ENCODE measurements around the gene PDE4D. TPM values are rescaled to one million over a fixed set of nuclear protein-coding genes. Genes with fewer than 3 reads are reported as not detected.

The PDE4D gene
- polyA plus RNA-seq, 1 donor (not counting 4 experiments of a cell fraction or from before 2014, with no cell fraction given) = 3.6 TPM

DNA sequence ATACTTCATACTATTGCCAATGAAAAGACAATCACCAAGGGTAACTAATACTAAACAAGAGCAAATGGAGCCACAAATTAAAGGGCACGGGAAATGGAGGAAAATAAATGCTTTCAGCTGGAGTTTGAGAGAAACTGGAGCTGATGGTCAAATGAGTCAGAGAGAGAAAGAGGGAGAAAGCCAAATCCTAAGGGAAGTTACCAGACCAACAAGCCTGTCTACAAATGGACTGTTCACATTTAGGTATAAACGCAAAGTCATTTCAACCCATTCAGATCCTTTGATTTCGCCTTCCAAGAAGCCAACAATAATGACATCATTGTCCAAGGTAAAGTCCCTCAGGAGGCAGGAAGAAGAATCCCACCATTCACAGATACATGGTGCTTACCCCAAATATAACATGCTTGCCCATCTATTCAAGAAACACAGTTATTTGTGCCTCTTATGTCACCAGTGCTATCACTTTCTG is 958.9 kb downstream of the PDE4D start:
- Histone ChIP-seq H3K27ac (ENCODE audit: control insufficient read depth, insufficient read depth, low read length) (no peak overlapping the region), H3K4me2 (ENCODE audit: control insufficient read depth, extremely low read depth, insufficient read depth, low read depth, low read length) (no peak overlapping the region), H4K20me1 (ENCODE audit: control insufficient read depth, extremely low read depth, insufficient read depth, low read length) (no peaks in the 10 kb centered on the region), H3K4me1 (ENCODE audit: control insufficient read depth, extremely low read depth, insufficient read depth, low read length) (no peaks in the 10 kb centered on the region), H3K36me3 (ENCODE audit: control insufficient read depth in 2 of 2, extremely low read depth in 1 of 2, insufficient read depth in 2 of 2, low read length in 2 of 2) (no peaks in the 10 kb centered on the region), H3K9me1 (ENCODE audit: control insufficient read depth, extremely low read depth, insufficient read depth, low read length) (no peaks in the 10 kb centered on the region), H3K9me3 (ENCODE audit: control insufficient read depth, low read depth, low read length) (no peaks in the 10 kb centered on the region), H3K79me2 (ENCODE audit: control insufficient read depth, insufficient read depth, low read length) (no peaks in the 10 kb centered on the region), H3K9ac (ENCODE audit: control insufficient read depth, extremely low read depth, insufficient read depth, low read length) (no peak overlapping the region), H3K27me3 (ENCODE audit: control insufficient read depth, extremely low read depth, insufficient read depth, low read length) (peaks cover 5% of the 10 kb centered on the region), H3K4me3 (ENCODE audit: control insufficient read depth in 2 of 3, extremely low read depth in 1 of 3, insufficient read depth in 2 of 3, low read depth in 1 of 3, low read length in 3 of 3) (no peak overlapping the region), H2AFZ (ENCODE audit: control insufficient read depth, low read length) (no peak overlapping the region)
- TF ChIP-seq EZH2 (IDR thresholded peaks at IDR 0.05; ENCODE audit: low read length) = no peak
- TF ChIP-seq, protein P1, sequence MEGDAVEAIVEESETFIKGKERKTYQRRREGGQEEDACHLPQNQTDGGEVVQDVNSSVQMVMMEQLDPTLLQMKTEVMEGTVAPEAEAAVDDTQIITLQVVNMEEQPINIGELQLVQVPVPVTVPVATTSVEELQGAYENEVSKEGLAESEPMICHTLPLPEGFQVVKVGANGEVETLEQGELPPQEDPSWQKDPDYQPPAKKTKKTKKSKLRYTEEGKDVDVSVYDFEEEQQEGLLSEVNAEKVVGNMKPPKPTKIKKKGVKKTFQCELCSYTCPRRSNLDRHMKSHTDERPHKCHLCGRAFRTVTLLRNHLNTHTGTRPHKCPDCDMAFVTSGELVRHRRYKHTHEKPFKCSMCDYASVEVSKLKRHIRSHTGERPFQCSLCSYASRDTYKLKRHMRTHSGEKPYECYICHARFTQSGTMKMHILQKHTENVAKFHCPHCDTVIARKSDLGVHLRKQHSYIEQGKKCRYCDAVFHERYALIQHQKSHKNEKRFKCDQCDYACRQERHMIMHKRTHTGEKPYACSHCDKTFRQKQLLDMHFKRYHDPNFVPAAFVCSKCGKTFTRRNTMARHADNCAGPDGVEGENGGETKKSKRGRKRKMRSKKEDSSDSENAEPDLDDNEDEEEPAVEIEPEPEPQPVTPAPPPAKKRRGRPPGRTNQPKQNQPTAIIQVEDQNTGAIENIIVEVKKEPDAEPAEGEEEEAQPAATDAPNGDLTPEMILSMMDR (optimal IDR thresholded peaks at IDR 0.05 in 1 of 3, IDR thresholded peaks at IDR 0.05 in 1 of 3, conservative IDR thresholded peaks at IDR 0.05 in 1 of 3; ENCODE audit: extremely low read depth in 1 of 3, insufficient read depth in 2 of 3, low read length in 3 of 3) = no peak
- DNase-seq (ENCODE audit: low read depth, low spot score) (no peak), FAIRE-seq (no peak)
- dilution Hi-C loops (cut with MboI; ENCODE audit: extremely low pct_ligation_motif_present, low sequenced_read_pairs) = no loop called here

DNA sequence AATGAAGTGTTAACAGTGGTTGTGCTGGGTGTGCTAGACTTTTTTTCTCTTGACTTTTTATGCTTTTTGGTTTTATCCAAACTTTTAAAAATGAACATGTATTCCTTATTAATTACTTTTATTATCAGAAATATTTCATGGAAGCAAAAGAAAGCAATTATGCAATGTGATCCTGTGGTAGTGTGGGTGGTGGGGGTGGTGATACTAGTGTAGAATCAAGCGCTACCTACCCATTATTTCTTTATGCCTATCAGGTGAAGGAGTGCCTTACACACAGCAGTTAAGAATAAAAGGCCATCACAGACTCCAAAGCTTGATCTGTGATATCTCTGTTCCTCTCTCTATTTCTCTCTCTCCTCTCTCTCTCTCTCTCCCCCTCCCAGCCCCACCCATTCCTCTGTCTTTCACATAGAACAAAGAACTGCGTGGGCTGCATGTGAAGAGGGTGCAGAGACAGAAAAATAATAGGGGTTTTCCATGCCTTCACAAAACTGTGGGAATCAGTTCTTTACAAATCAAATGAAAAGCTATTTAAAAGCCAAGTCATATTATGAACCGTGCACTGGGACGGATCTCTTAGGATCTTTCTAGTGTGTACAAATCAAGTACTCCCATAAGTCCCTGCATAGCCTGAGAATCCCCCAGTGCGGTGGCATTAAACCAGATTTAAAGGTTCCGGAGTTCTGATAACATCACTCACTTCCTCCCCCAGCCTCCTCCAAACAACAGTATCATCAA is 959.5 kb downstream of the PDE4D start:
- Histone ChIP-seq H3K9me1 (ENCODE audit: control insufficient read depth, extremely low read depth, insufficient read depth, low read length) (no peaks in the 10 kb centered on the region), H3K27ac (ENCODE audit: control insufficient read depth, insufficient read depth, low read length) (no peak overlapping the region), H3K36me3 (ENCODE audit: control insufficient read depth in 2 of 2, extremely low read depth in 1 of 2, insufficient read depth in 2 of 2, low read length in 2 of 2) (no peaks in the 10 kb centered on the region), H3K4me3 (ENCODE audit: control insufficient read depth in 2 of 3, extremely low read depth in 1 of 3, insufficient read depth in 2 of 3, low read depth in 1 of 3, low read length in 3 of 3) (no peak overlapping the region), H3K4me2 (ENCODE audit: control insufficient read depth, extremely low read depth, insufficient read depth, low read depth, low read length) (no peak overlapping the region), H3K4me1 (ENCODE audit: control insufficient read depth, extremely low read depth, insufficient read depth, low read length) (no peaks in the 10 kb centered on the region), H3K27me3 (ENCODE audit: control insufficient read depth, extremely low read depth, insufficient read depth, low read length) (peaks cover 5% of the 10 kb centered on the region), H4K20me1 (ENCODE audit: control insufficient read depth, extremely low read depth, insufficient read depth, low read length) (no peaks in the 10 kb centered on the region), H3K9me3 (ENCODE audit: control insufficient read depth, low read depth, low read length) (no peaks in the 10 kb centered on the region), H3K9ac (ENCODE audit: control insufficient read depth, extremely low read depth, insufficient read depth, low read length) (no peak overlapping the region), H2AFZ (ENCODE audit: control insufficient read depth, low read length) (no peak overlapping the region), H3K79me2 (ENCODE audit: control insufficient read depth, insufficient read depth, low read length) (no peaks in the 10 kb centered on the region)
- DNase-seq (ENCODE audit: low read depth, low spot score) (no peak), FAIRE-seq (no peak)
- dilution Hi-C loops (cut with MboI; ENCODE audit: extremely low pct_ligation_motif_present, low sequenced_read_pairs) = no loop called here
- TF ChIP-seq EZH2 (IDR thresholded peaks at IDR 0.05; ENCODE audit: low read length) = no peak
